ENCODE results near the gene COMMD1.

- TF ChIP-seq CTCF (conservative IDR thresholded peaks at IDR 0.05; ENCODE audit: low read depth, low read length) (no peak), EZH2 (IDR thresholded peaks at IDR 0.05; ENCODE audit: low read length, unreplicated experiment) (no peak)
Measured at GRCh38 chr2:62112179-62112578, 206.7 kb downstream of the COMMD1 start.

Measured in PC-3 (cell line).